Astrocyte (in vitro differentiated cells and primary cell): ENCODE measurements around the gene DARS1.

Source experiments
- CTCF ChIP-seq: IDR thresholded peaks from 2 replicates; pipeline ENCODE4 v1.5.1; 2011; ENCODE audit warnings: low read depth, mild to moderate bottlenecking, inconsistent platforms, low read length, moderate library complexity; ENCODE audit not compliant: insufficient read depth
- EZH2 ChIP-seq: IDR thresholded peaks from 2 replicates; pipeline ENCODE4 v1.6.1; 2012; ENCODE audit warnings: mild to moderate bottlenecking, low read length, inconsistent platforms; ENCODE audit not compliant: insufficient read depth

- TF ChIP-seq EZH2 (no peak), CTCF (no peak)
Measured at GRCh38 chr2:136032817-136033535, 47.5 kb upstream of the DARS1 start.
